GM12801 (cell line): ENCODE measurements around the gene MPP4.

Source experiments
- CTCF ChIP-seq: IDR thresholded peaks from one replicate; pipeline ENCODE4 v1.5.1; 2011; ENCODE audit warnings: control low read depth; ENCODE audit not compliant: insufficient read length; ENCODE audit errors: extremely low read depth

The MPP4 gene

GRCh38 chr2:201643216-201643890 is 55.1 kb downstream of the MPP4 start, which contains the start of gene TMEM237:
TSS of gene TMEM237 (minus strand) at chr2:201643503. CDS start at chr2:201643400, 103 bp downstream.
- TF ChIP-seq CTCF = no peak

- no peak for TF ChIP-seq CTCF
Observed at GRCh38 chr2:201642579-201643215, 55.7 kb downstream of the MPP4 start.

DNA sequence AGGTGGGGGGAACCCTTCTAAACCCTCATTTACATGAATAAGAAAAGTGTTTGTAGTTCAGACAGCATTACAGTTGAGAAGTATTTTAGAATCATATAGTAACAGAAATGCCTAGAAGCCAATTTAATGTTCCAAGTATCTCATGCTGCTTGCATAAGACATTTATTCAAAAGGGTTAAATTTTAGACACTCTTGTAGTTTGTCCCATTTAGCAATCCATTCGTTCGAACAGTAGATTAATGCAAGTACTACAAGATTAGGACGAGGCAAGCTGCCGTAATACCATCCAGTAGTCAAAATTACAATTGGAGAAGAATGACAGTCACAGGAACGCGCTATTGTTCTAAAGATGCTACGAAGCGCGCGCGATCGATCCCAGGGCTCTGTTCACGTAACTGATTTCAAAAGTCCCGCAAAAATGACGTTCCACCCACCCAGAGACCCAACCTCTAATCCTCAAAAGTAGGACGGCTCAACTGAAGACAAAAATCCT is 56.3 kb downstream of the MPP4 start:
- TF ChIP-seq CTCF = no peak

- TF ChIP-seq CTCF = no peak
Observed at GRCh38 chr2:201639205-201639604, 59.2 kb downstream of the MPP4 start.

- TF ChIP-seq CTCF = no peak
Observed at GRCh38 chr2:201638326-201638725, 60.1 kb downstream of the MPP4 start.

DNA sequence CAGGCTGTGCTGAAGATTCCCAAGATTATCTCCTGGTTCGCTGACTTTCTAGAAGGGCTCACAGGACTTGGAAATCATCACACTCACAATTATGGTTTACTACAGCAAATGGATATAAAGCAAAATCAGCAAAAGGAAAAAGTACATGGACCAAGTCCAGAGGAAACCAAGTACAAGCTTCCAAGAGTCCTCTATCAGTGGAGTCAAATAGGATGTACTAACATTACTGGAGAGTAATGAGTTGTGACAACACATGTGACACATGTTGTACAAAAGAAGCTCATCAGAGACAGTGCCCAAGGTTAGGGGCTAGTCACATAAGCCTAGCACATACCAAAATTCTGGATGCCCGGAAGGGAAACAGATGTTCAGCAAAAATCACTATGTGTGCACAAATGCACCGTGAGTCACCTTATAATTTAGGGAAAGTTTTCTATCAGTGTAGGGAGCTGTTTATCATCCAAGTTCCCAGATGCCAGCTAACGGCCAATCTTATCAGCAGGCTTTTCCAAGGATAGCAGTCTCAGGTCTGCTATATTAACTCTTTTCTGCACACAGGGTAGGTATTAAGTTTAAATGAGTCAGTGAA is 64.7 kb downstream of the MPP4 start:
- no peak for TF ChIP-seq CTCF

GRCh38 chr2:201631041-201631440 is 67.4 kb downstream of the MPP4 start:
- TF ChIP-seq CTCF = no peak
